Endothelial cell of umbilical vein (primary cell): Measurements from ENCODE around the gene RTL5. TPM values are rescaled to one million over a fixed set of nuclear protein-coding genes. Genes with fewer than 3 reads are reported as not detected.

ENCODE experiments used
- BruUV-seq: library from RNA; stranded (reverse); fragments of 400-500 nt; replicated peaks from 2 replicates; lab custom pipeline; 2021; lab: Mats Ljungman, UMichigan
- CTCF ChIA-PET: fragments of 300-600, 350-600 bp; sonication (Branson Sonifier 250); formaldehyde crosslinking; loops from one replicate; lab custom pipeline; 2021; ENCODE audit warnings: antibody characterized with exemption, inconsistent platforms; lab: Charles Lee
- POLR2A ChIA-PET: fragments of 300-600, 350-600 bp; sonication (Branson Sonifier 250); formaldehyde crosslinking; loops from one replicate; lab custom pipeline; 2021; ENCODE audit warnings: antibody characterized with exemption, inconsistent platforms; lab: Charles Lee
- DNase-seq: peaks from one replicate; pipeline ENCODE4 v3.0.0-alpha.2; 2011; ENCODE audit warnings: low read depth, low spot score
- FAIRE-seq: peaks from 2 replicates; lab custom pipeline; 2011; peaks lifted over from hg19 to GRCh38; lab: Jason Lieb, UNC
- H2AFZ ChIP-seq: 2 replicates; pipeline ENCODE4 v1.6.0; 2012; ENCODE audit warnings: low read depth, low read length, control low read depth, inconsistent platforms
- H3K27ac ChIP-seq: 2 replicates; pipeline ENCODE4 v1.5.1; 2011; ENCODE audit warnings: low read depth, mild to moderate bottlenecking, control low read depth, low read length, moderate library complexity; ENCODE audit not compliant: insufficient read depth
- H3K27me3 ChIP-seq, 2 experiments: 2 replicates each; pipeline versions ENCODE4 v1.6.0 to v1.6.1; 2011; ENCODE audit warnings: low read length in 2 of 2, mixed read lengths in 1 of 2; ENCODE audit not compliant: control insufficient read depth in 2 of 2, insufficient read depth in 2 of 2
- H3K36me3 ChIP-seq, 2 experiments: 2 replicates in 1 of 2; 3 replicates in 1 of 2; pipeline ENCODE4 v1.5.1; 2011; ENCODE audit warnings: low read length in 2 of 2, mild to moderate bottlenecking in 1 of 2, moderate library complexity in 1 of 2; ENCODE audit not compliant: control insufficient read depth in 2 of 2, insufficient read depth in 2 of 2; ENCODE audit errors: extremely low read depth in 1 of 2
- H3K4me1 ChIP-seq: 3 replicates; pipeline ENCODE4 v1.5.1; 2011; ENCODE audit warnings: mild to moderate bottlenecking, low read length; ENCODE audit not compliant: control insufficient read depth, insufficient read depth; ENCODE audit errors: extremely low read depth
- H3K4me2 ChIP-seq: 2 replicates; pipeline ENCODE4 v1.6.1; 2011; ENCODE audit warnings: low read length, control low read depth, mixed read lengths; ENCODE audit not compliant: insufficient read depth
- H3K4me3 ChIP-seq, 3 experiments: fragments of 200-600 bp in 1 of 3; sonication (generic), shearing (Covaris generic) in 1 of 3; replicated peaks in 1 of 3; 2 replicates each; pipeline ENCODE4 v1.5.1; 2011 to 2016; ENCODE audit warnings: control low read depth in 3 of 3, low read length in 3 of 3, mild to moderate bottlenecking in 2 of 3, inconsistent platforms in 1 of 3, low read depth in 1 of 3, moderate library complexity in 1 of 3; ENCODE audit not compliant: insufficient read depth in 1 of 3
- H3K79me2 ChIP-seq: 2 replicates; pipeline ENCODE4 v1.6.0; 2012; ENCODE audit warnings: low read length, inconsistent platforms; ENCODE audit not compliant: control insufficient read depth, insufficient read depth
- H3K9ac ChIP-seq: replicated peaks from 2 replicates; pipeline ENCODE3; 2011; ENCODE audit warnings: low read length, control low read depth; ENCODE audit not compliant: insufficient read depth; ENCODE audit errors: extremely low read depth
- H3K9me1 ChIP-seq: replicated peaks from 3 replicates; pipeline ENCODE4 v1.6.0; 2011; ENCODE audit warnings: mild to moderate bottlenecking, low read length; ENCODE audit not compliant: control insufficient read depth, insufficient read depth; ENCODE audit errors: extremely low read depth
- H3K9me3 ChIP-seq: replicated peaks from 2 replicates; pipeline ENCODE4 v1.5.1; 2012; ENCODE audit warnings: low read length, inconsistent platforms; ENCODE audit not compliant: control insufficient read depth, insufficient read depth
- H4K20me1 ChIP-seq: replicated peaks from 2 replicates; pipeline ENCODE3; 2011; ENCODE audit warnings: mild to moderate bottlenecking, low read length; ENCODE audit not compliant: control insufficient read depth, insufficient read depth; ENCODE audit errors: extremely low read depth
- CTCF ChIP-seq, 2 donors: IDR thresholded peaks; 1 replicate in 1 of 2; 2 replicates in 1 of 2; pipeline ENCODE4 v1.5.1; 2011; ENCODE audit warnings: low read length in 2 of 2, mild to moderate bottlenecking in 2 of 2, moderate library complexity in 2 of 2, control low read depth in 1 of 2, inconsistent platforms in 1 of 2, low read depth in 1 of 2; ENCODE audit not compliant: insufficient read depth in 1 of 2; ENCODE audit errors: extremely low read depth in 1 of 2
- EZH2 ChIP-seq: IDR thresholded peaks from 2 replicates; pipeline ENCODE4 v1.6.1; 2012; ENCODE audit warnings: borderline replicate concordance, low read depth, mild to moderate bottlenecking, moderate library complexity, low read length, inconsistent platforms; ENCODE audit not compliant: severe bottlenecking
- FOS ChIP-seq: IDR thresholded peaks from 2 replicates; pipeline ENCODE4 v1.6.1; 2011; ENCODE audit warnings: mild to moderate bottlenecking, low read length, moderate library complexity, borderline replicate concordance; ENCODE audit not compliant: insufficient read depth
- GATA2 ChIP-seq: IDR thresholded peaks from 2 replicates; pipeline ENCODE4 v1.7.0; 2011; ENCODE audit warnings: low read depth, mild to moderate bottlenecking, moderate library complexity, mixed read lengths, low read length; ENCODE audit not compliant: insufficient read length, insufficient read depth
- JUN ChIP-seq: IDR thresholded peaks from 2 replicates; pipeline ENCODE4 v1.6.1; 2011; ENCODE audit warnings: borderline replicate concordance, low read depth; ENCODE audit not compliant: insufficient read length, insufficient read depth
- MYC ChIP-seq: IDR thresholded peaks from one replicate; pipeline ENCODE4 v1.6.1; 2011; ENCODE audit warnings: mild to moderate bottlenecking, low read depth, low read length
- POLR2A ChIP-seq: IDR thresholded peaks from 2 replicates; pipeline ENCODE4 v1.6.1; 2012; ENCODE audit warnings: low read depth, mild to moderate bottlenecking, control low read depth, low read length
- POLR2AphosphoS5 ChIP-seq: IDR thresholded peaks from 2 replicates; pipeline ENCODE4 v1.6.1; 2012; ENCODE audit warnings: low read depth, mild to moderate bottlenecking, control low read depth, low read length, moderate library complexity; ENCODE audit not compliant: insufficient read depth
- dilution Hi-C: fragments of 300-500 bp; cut with MboI; formaldehyde crosslinking; loops from one replicate; pipeline ENCODE4 v1.15.0; 2019; ENCODE audit warnings: low sequenced_read_pairs; ENCODE audit not compliant: extremely low pct_ligation_motif_present
- intact Hi-C: fragments of 100-400 bp; cut with micrococcal nuclease; formaldehyde crosslinking; loops from one replicate; pipeline ENCODE4 v1.10.0; 2022
- polyA plus RNA-seq, 4 experiments: library from polyadenylated mRNA; depleted of rRNA in 3 of 4; stranded (reverse) in 3 of 4; unstranded in 1 of 4; fragments of >200 nt; gene quantifications; 2 replicates each; pipeline versions ENCODE4 v1.2.1 to v1.2.3, GENCODE V29; 2011 to 2012; ENCODE audit warnings: missing spikeins in 1 of 4
- total RNA-seq: library from RNA; stranded (reverse); gene quantifications from 2 replicates; pipeline ENCODE4 v1.2.3, GENCODE V29; 2021
- TF ChIP-seq, protein P1 (sequence below): IDR thresholded peaks from 2 replicates; pipeline ENCODE4 v1.6.1; 2011; ENCODE audit not compliant: insufficient read depth, insufficient read length

The RTL5 gene
- total and polyA plus RNA-seq, 2 donors (not counting 3 experiments of a cell fraction or from before 2014, with no cell fraction given): 1.0 to 1.7 TPM

- no peaks in the 10 kb centered on the region for H3K27me3 ChIP-seq
- CTCF ChIA-PET: no interaction called here
- intact Hi-C loops: no loop called here
Observed at GRCh38 chrX:72139538-72139937, 7.8 kb upstream of the RTL5 start.

GRCh38 chrX:72137846-72138495 lies 6.3 kb upstream of the RTL5 start:
- Histone ChIP-seq H3K79me2 (peaks cover 2% of the 10 kb centered on the region), H3K4me1 (no peaks in the 10 kb centered on the region), H3K9me1 (no peaks in the 10 kb centered on the region), H4K20me1 (no peaks in the 10 kb centered on the region), H3K36me3 (peaks cover 10 to 37% of the 10 kb centered on the region in 2 experiments), H3K27ac (no peak overlapping the region), H3K9ac (no peak overlapping the region), H3K9me3 (no peaks in the 10 kb centered on the region), H2AFZ (no peak overlapping the region), H3K4me2 (no peak overlapping the region), H3K27me3 (no peaks in the 10 kb centered on the region), H3K4me3 (no peak overlapping the region)
- BruUV-seq: no TSS peak
- TF ChIP-seq FOS (no peak), POLR2AphosphoS5 (no peak), JUN (no peak), MYC (no peak), GATA2 (no peak), CTCF (IDR thresholded peaks at IDR 0.05; ENCODE audit: extremely low read depth in 1 of 2, insufficient read depth in 1 of 2, low read depth in 1 of 2, low read length in 2 of 2) (no peak), EZH2 (no peak), POLR2A (no peak)
- TF ChIP-seq, protein P1, sequence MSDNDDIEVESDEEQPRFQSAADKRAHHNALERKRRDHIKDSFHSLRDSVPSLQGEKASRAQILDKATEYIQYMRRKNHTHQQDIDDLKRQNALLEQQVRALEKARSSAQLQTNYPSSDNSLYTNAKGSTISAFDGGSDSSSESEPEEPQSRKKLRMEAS: no peak
- FAIRE-seq (no peak), DNase-seq (no peak)
- intact Hi-C loops: no loop called here
- ChIA-PET CTCF (no interaction called here), POLR2A (no interaction called here)
- dilution Hi-C loops: no loop called here

More at GRCh38 chrX:72139538-72139937, 7.8 kb upstream of the RTL5 start:
- Histone ChIP-seq H3K36me3 (peaks cover 8 to 34% of the 10 kb centered on the region in 2 experiments), H3K79me2 (no peaks in the 10 kb centered on the region), H3K4me1 (no peaks in the 10 kb centered on the region), H2AFZ (no peak overlapping the region), H3K9me3 (no peaks in the 10 kb centered on the region), H4K20me1 (no peaks in the 10 kb centered on the region), H3K9me1 (no peaks in the 10 kb centered on the region), H3K4me3 (no peak overlapping the region), H3K9ac (no peak overlapping the region), H3K4me2 (no peak overlapping the region), H3K27ac (no peak overlapping the region)
- dilution Hi-C loops: no loop called here
- TF ChIP-seq POLR2A (no peak), MYC (no peak)
- TF ChIP-seq, protein P1: no peak
- no TSS peak for BruUV-seq
- FAIRE-seq (no peak), DNase-seq (no peak)
- POLR2A ChIA-PET: no interaction called here
